ENCODE measurements around the gene HPSE2. TPM values are rescaled to one million over a fixed set of nuclear protein-coding genes. Genes with fewer than 3 reads are reported as not detected.

HPSE2 gene
- total and polyA plus RNA-seq, 2 of the 8 experiments (the other 6 are each of a cell fraction or from before 2014, with no cell fraction given), result 0.41 to 0.58 TPM

DNA sequence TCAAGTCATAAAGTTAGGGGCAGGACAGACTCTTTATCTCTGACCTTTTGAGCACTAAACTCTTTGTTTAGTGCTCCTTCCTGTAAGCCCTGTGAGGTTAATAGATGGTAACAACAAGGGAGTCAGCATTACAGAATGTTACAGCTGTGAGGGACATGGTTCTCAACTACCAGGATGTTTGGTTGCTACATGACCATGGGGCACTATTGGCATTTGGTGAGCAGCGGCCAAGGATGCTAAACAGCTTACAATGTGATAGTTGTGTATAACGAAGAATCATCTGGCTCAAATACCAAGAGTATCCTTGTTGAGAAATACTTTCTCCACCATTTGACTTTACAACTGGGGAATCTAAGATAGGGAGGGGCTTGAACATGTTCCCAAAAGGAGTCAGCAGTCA, 753.6 kb downstream of the HPSE2 start:
- H4K20me1 ChIP-seq (replicated peaks in 1 of 2; ENCODE audit: control insufficient read depth in 1 of 2, insufficient read depth in 2 of 2, low read length in 2 of 2), result no peaks in the 10 kb centered on the region
- 97% methylated on average over 2 of the region's 2 CpGs; no CpG with 5 or more reads in 1 of the 2 experiments for WGBS, 2 experiments (ENCODE audit: extremely low coverage in 1 of 2, insufficient coverage in 1 of 2, insufficient read length in 1 of 2, insufficient replicate concordance in 2 of 2, low coverage in 1 of 2, low lambda C conversion rate in 2 of 2, missing lambda C conversion rate in 1 of 2)
- no peaks in the 10 kb centered on the region for H3K36me3 ChIP-seq (ENCODE audit: control insufficient read depth in 2 of 4, insufficient read depth in 4 of 4, low read length in 3 of 4)
- H3K18ac ChIP-seq (ENCODE audit: extremely low read depth, low read length), result no peak overlapping the region
- no peak overlapping the region for H2AFZ ChIP-seq (ENCODE audit: low read length)
- peaks cover 3% of the 10 kb centered on the region in 2 experiments; a peak in 2 of 4 replicates for H3K9me3 ChIP-seq (ENCODE audit: insufficient read depth in 2 of 2, low read depth in 1 of 2, low read length in 1 of 2)
- H3K79me1 ChIP-seq (ENCODE audit: low read depth, low read length), result no peaks in the 10 kb centered on the region
- H2BK15ac ChIP-seq (ENCODE audit: low read length), result no peak overlapping the region
- H4K8ac ChIP-seq (ENCODE audit: extremely low read depth, insufficient read depth, low read length), result no peak overlapping the region
- H3K23ac ChIP-seq (ENCODE audit: insufficient read length), result no peak overlapping the region
- H3K4me3 ChIP-seq (ENCODE audit: extremely low read depth in 1 of 4, insufficient read depth in 2 of 4, low read depth in 3 of 4, low read length in 4 of 4), result no peak overlapping the region
- no peaks in the 10 kb centered on the region for H3K79me2 ChIP-seq (ENCODE audit: control insufficient read depth in 1 of 2, insufficient read depth in 2 of 2, low read length in 2 of 2)
- no peak overlapping the region for H3K27ac ChIP-seq (ENCODE audit: low read depth, low read length)
- no peak overlapping the region for H4K5ac ChIP-seq (ENCODE audit: insufficient read length, low read depth, low read length)
- H3K14ac ChIP-seq (ENCODE audit: insufficient read length), result no peak overlapping the region
- H3K56ac ChIP-seq (replicated peaks; ENCODE audit: insufficient read length, low read depth, low read length), result no peak overlapping the region
- H2AK5ac ChIP-seq (ENCODE audit: low read depth, low read length), result no peak overlapping the region
- ChIA-PET POLR2A (ENCODE audit: partially characterized antibody) (no interaction called here), CTCF (ENCODE audit: partially characterized antibody) (interaction anchor here (0.8 to 1.2 kb wide), 3 partner anchors 10 to 57 kb away, joined by 3 to 5 read pairs (median 3); no protein-coding TSS in a partner anchor)
- no peak for DNase-seq (ENCODE audit: low read depth in 1 of 2, low spot score in 2 of 2)
- no peak overlapping the region for H4K91ac ChIP-seq (replicated peaks; ENCODE audit: insufficient read length, low read length)
- no peaks in the 10 kb centered on the region for H3K27me3 ChIP-seq (replicated peaks in 1 of 4; ENCODE audit: control insufficient read depth in 3 of 4, extremely low read depth in 1 of 4, insufficient read depth in 3 of 4, low read length in 3 of 4)
- H3K4me2 ChIP-seq (ENCODE audit: insufficient read depth in 1 of 2, low read depth in 2 of 2, low read length in 2 of 2), result no peak overlapping the region
- H2BK12ac ChIP-seq (ENCODE audit: low read depth, low read length), result no peak overlapping the region
- no peak overlapping the region for H3K9ac ChIP-seq (replicated peaks in 1 of 4; ENCODE audit: extremely low read depth in 1 of 4, low read depth in 3 of 4, low read length in 3 of 4)
- H2BK120ac ChIP-seq (replicated peaks; ENCODE audit: low read depth, low read length), result no peak overlapping the region
- no peak for FAIRE-seq
- H2BK20ac ChIP-seq (ENCODE audit: low read length), result no peak overlapping the region
- H3K23me2 ChIP-seq (ENCODE audit: low read depth, low read length), result no peaks in the 10 kb centered on the region
- H3K4ac ChIP-seq (replicated peaks; ENCODE audit: insufficient read length, low read depth, low read length), result no peak overlapping the region
- H2BK5ac ChIP-seq (ENCODE audit: low read depth, low read length), result no peak overlapping the region
- no peaks in the 10 kb centered on the region for H3K4me1 ChIP-seq (replicated peaks in 1 of 4; ENCODE audit: control insufficient read depth in 3 of 4, insufficient read depth in 4 of 4, low read length in 3 of 4)
- TF ChIP-seq HDAC6 (IDR thresholded peaks at IDR 0.05; ENCODE audit: low read depth, low read length) (no peak), KDM1A (IDR thresholded peaks at IDR 0.05; ENCODE audit: borderline replicate concordance, low read length) (no peak), CTCF (IDR thresholded peaks at IDR 0.05; ENCODE audit: control extremely low read depth in 1 of 3, insufficient read depth in 1 of 3, low read depth in 1 of 3, low read length in 3 of 3) (no peak), POLR2A (IDR thresholded peaks at IDR 0.05; ENCODE audit: control extremely low read depth in 1 of 2, low read depth in 2 of 2, low read length in 2 of 2) (no peak), GABPA (IDR thresholded peaks at IDR 0.05; ENCODE audit: borderline replicate concordance, insufficient read depth, low read length) (no peak), SP2 (IDR thresholded peaks at IDR 0.05; ENCODE audit: low read length) (no peak), USF2 (IDR thresholded peaks at IDR 0.05; ENCODE audit: low read length) (no peak), POU5F1 (IDR thresholded peaks at IDR 0.05; ENCODE audit: low read depth, low read length) (no peak), SIRT6 (IDR thresholded peaks at IDR 0.05; ENCODE audit: low read length) (no peak), PHF8 (conservative IDR thresholded peaks at IDR 0.05; ENCODE audit: low read depth, low read length) (no peak), TBP (IDR thresholded peaks at IDR 0.05; ENCODE audit: low read depth, low read length) (no peak), BCL11A (IDR thresholded peaks at IDR 0.05; ENCODE audit: low read depth in 2 of 2, low read length in 2 of 2) (no peak)

Data from H1 (cell line).